Hepatic stellate cell (primary cell): ENCODE data around the gene BIRC7.
"Not testable (repeated sequence)": the region's sequence is repeated elsewhere in the genome, so short reads cannot be mapped to it uniquely, and the experiment has no call there.

Experiments
- DNase-seq: peaks from one replicate; pipeline ENCODE4 v3.0.0; 2011; ENCODE audit warnings: low spot score

The BIRC7 gene

GRCh38 chr20:63206878-63207277 lies 28.8 kb upstream of the BIRC7 start:
- DNase-seq: no peak

GRCh38 chr20:63208346-63208909 lies 27.3 kb upstream of the BIRC7 start:
- DNase-seq: no peak

- DNase-seq: no peak
Measured at GRCh38 chr20:63210011-63210605, 25.6 kb upstream of the BIRC7 start.

GRCh38 chr20:63212393-63212730 lies 23.3 kb upstream of the BIRC7 start:
- DNase-seq: no peak

- no peak for DNase-seq
Measured at GRCh38 chr20:63212792-63213191, 22.9 kb upstream of the BIRC7 start.

GRCh38 chr20:63214514-63214913 lies 21.2 kb upstream of the BIRC7 start:
- DNase-seq: no peak

GRCh38 chr20:63215101-63216040 lies 20.3 kb upstream of the BIRC7 start:
- DNase-seq: peak; percentile 87

GRCh38 chr20:63216041-63216848 lies 19.5 kb upstream of the BIRC7 start, which contains the start of gene YTHDF1:
Gene YTHDF1 (minus strand): TSS chr20:63216131. CDS start chr20:63215892, 239 bp downstream.
- DNase-seq: peak; percentile 99

GRCh38 chr20:63216849-63217471 lies 18.7 kb upstream of the BIRC7 start:
- no peak for DNase-seq

- no peak for DNase-seq
Measured at GRCh38 chr20:63217706-63218105, 18.0 kb upstream of the BIRC7 start.

- DNase-seq: no peak
Measured at GRCh38 chr20:63218701-63219446, 16.8 kb upstream of the BIRC7 start.

- no peak for DNase-seq
Measured at GRCh38 chr20:63219447-63219821, 16.3 kb upstream of the BIRC7 start.

- no peak for DNase-seq
Measured at GRCh38 chr20:63219866-63220521, 15.7 kb upstream of the BIRC7 start.

- DNase-seq: no peak
Measured at GRCh38 chr20:63220696-63221399, 14.9 kb upstream of the BIRC7 start.

GRCh38 chr20:63221400-63222053 lies 14.2 kb upstream of the BIRC7 start:
- not testable (repeated sequence) for DNase-seq

GRCh38 chr20:63222541-63222940 lies 13.2 kb upstream of the BIRC7 start:
- no peak for DNase-seq

GRCh38 chr20:63223121-63223825 lies 12.4 kb upstream of the BIRC7 start:
- peak; percentile 59 for DNase-seq

GRCh38 chr20:63223826-63224207 lies 11.9 kb upstream of the BIRC7 start:
- DNase-seq: no peak
